GM12891 (cell line): ENCODE results near the gene PTGR2.
"Not testable (repeated sequence)": the region's sequence is repeated elsewhere in the genome, so short reads cannot be mapped to it uniquely, and the experiment has no call there.

Experiments
- DNase-seq: peaks from one replicate; pipeline ENCODE4 v3.0.0; 2011; ENCODE audit warnings: low spot score; ENCODE audit not compliant: insufficient read length
- FAIRE-seq: peaks from 2 replicates; lab custom pipeline; 2011; peaks lifted over from hg19 to GRCh38; lab: Jason Lieb, UNC
- PAX5 ChIP-seq: IDR thresholded peaks from 2 replicates; pipeline ENCODE4 v1.6.1; 2011; ENCODE audit warnings: low read length, moderate library complexity, mild to moderate bottlenecking; ENCODE audit not compliant: insufficient read depth, severe bottlenecking
- POLR2A ChIP-seq: IDR thresholded peaks from 2 replicates; pipeline ENCODE4 v1.6.1; 2011; ENCODE audit warnings: low read depth, low read length, control low read depth
- POLR2AphosphoS5 ChIP-seq: IDR thresholded peaks from 2 replicates; pipeline ENCODE4 v1.6.1; 2011; ENCODE audit warnings: low read depth, low read length, control low read depth
- POU2F2 ChIP-seq: IDR thresholded peaks from 2 replicates; pipeline ENCODE4 v1.6.1; 2011; ENCODE audit warnings: low read depth, mild to moderate bottlenecking, control low read depth, low read length, moderate library complexity
- SPI1 ChIP-seq: IDR thresholded peaks from 2 replicates; pipeline ENCODE4 v1.6.1; 2011; ENCODE audit warnings: low read depth, low read length, control low read depth
- TAF1 ChIP-seq: IDR thresholded peaks from 2 replicates; pipeline ENCODE4 v1.6.1; 2011; ENCODE audit warnings: low read depth, low read length, control low read depth

The PTGR2 gene

GRCh38 chr14:73859145-73859544 is 7.5 kb downstream of the PTGR2 start:
- DNase-seq (no peak), FAIRE-seq (no peak)
- no peak for TF ChIP-seq TAF1
- TF ChIP-seq POU2F2: no peak
- no peak for TF ChIP-seq SPI1
- no peak for TF ChIP-seq POLR2A
- TF ChIP-seq POLR2AphosphoS5: no peak
- no peak for TF ChIP-seq PAX5

- DNase-seq (no peak), FAIRE-seq (no peak)
- TF ChIP-seq POLR2A (no peak), PAX5 (no peak), TAF1 (no peak), POLR2AphosphoS5 (no peak), SPI1 (no peak), POU2F2 (no peak)
Observed at GRCh38 chr14:73861073-73861472, 9.4 kb downstream of the PTGR2 start.

- DNase-seq: no peak
- no peak for FAIRE-seq
- TF ChIP-seq POU2F2: no peak
- TF ChIP-seq POLR2AphosphoS5: no peak
- no peak for TF ChIP-seq SPI1
- TF ChIP-seq PAX5: no peak
- no peak for TF ChIP-seq TAF1
- no peak for TF ChIP-seq POLR2A
Observed at GRCh38 chr14:73862480-73862879, 10.8 kb downstream of the PTGR2 start.

GRCh38 chr14:73863209-73863608 is 11.6 kb downstream of the PTGR2 start:
- no peak for DNase-seq
- no peak for TF ChIP-seq PAX5
- no peak for TF ChIP-seq POU2F2
- TF ChIP-seq TAF1: no peak
- TF ChIP-seq SPI1: no peak
- TF ChIP-seq POLR2A: no peak
- TF ChIP-seq POLR2AphosphoS5: no peak
- no peak for FAIRE-seq

- TF ChIP-seq TAF1 (no peak), POU2F2 (no peak), SPI1 (no peak), POLR2A (no peak), POLR2AphosphoS5 (no peak), PAX5 (no peak)
- no peak for FAIRE-seq
- DNase-seq: no peak
Observed at GRCh38 chr14:73865534-73866113, 14.0 kb downstream of the PTGR2 start.

- not testable (repeated sequence) for DNase-seq, FAIRE-seq
Observed at GRCh38 chr14:73869754-73870153, 18.1 kb downstream of the PTGR2 start.

GRCh38 chr14:73870525-73871235 is 19.0 kb downstream of the PTGR2 start:
- FAIRE-seq (no peak), DNase-seq (no peak)
- no peak for TF ChIP-seq POU2F2
- TF ChIP-seq PAX5: no peak
- no peak for TF ChIP-seq POLR2AphosphoS5
- no peak for TF ChIP-seq TAF1

- no peak for TF ChIP-seq TAF1
- FAIRE-seq: no peak
- no peak for DNase-seq
Observed at GRCh38 chr14:73873660-73874059, 22.0 kb downstream of the PTGR2 start.

- DNase-seq (no peak), FAIRE-seq (no peak)
- TF ChIP-seq TAF1 (no peak), PAX5 (no peak)
Observed at GRCh38 chr14:73877790-73878189, 26.2 kb downstream of the PTGR2 start.

- TF ChIP-seq SPI1: no peak
- TF ChIP-seq TAF1: no peak
- TF ChIP-seq POLR2AphosphoS5: no peak
- no peak for TF ChIP-seq POLR2A
- no peak for TF ChIP-seq PAX5
- TF ChIP-seq POU2F2: no peak
- FAIRE-seq (no peak), DNase-seq (no peak)
Observed at GRCh38 chr14:73878436-73878835, 26.8 kb downstream of the PTGR2 start.

- FAIRE-seq (no peak), DNase-seq (no peak)
- no peak for TF ChIP-seq POU2F2
- TF ChIP-seq POLR2AphosphoS5: no peak
- no peak for TF ChIP-seq POLR2A
- TF ChIP-seq TAF1: no peak
- no peak for TF ChIP-seq SPI1
- TF ChIP-seq PAX5: no peak
Observed at GRCh38 chr14:73879027-73879426, 27.4 kb downstream of the PTGR2 start.
